HFFc6 (cell line): Measurements from ENCODE around the gene HUNK. TPM values are rescaled to one million over a fixed set of nuclear protein-coding genes. Genes with fewer than 3 reads are reported as not detected.

ENCODE experiments used
- DNase-seq: peaks from one replicate; pipeline ENCODE4 v3.0.0-alpha.2; 2018
- H3K27ac Mint-ChIP-seq: 2 replicates; pipeline ENCODE4 v1.8.0; 2020; ENCODE audit warnings: mild to moderate bottlenecking, mixed read lengths
- H3K27me3 Mint-ChIP-seq: 2 replicates; pipeline ENCODE4 v1.8.0; 2021; ENCODE audit warnings: mild to moderate bottlenecking, moderate library complexity, mixed read lengths; ENCODE audit not compliant: insufficient read depth
- H3K36me3 Mint-ChIP-seq: 2 replicates; pipeline ENCODE4 v1.8.0; 2021; ENCODE audit warnings: low read depth, mixed read lengths
- H3K4me1 Mint-ChIP-seq: 2 replicates; pipeline ENCODE4 v1.8.0; 2020; ENCODE audit warnings: low read depth, mixed read lengths
- H3K4me3 Mint-ChIP-seq: 2 replicates; pipeline ENCODE4 v1.8.0; 2020; ENCODE audit warnings: mild to moderate bottlenecking, moderate library complexity, mixed read lengths
- H3K9me3 Mint-ChIP-seq: 2 replicates; pipeline ENCODE4 v1.8.0; 2020; ENCODE audit warnings: mild to moderate bottlenecking, mixed read lengths
- CTCF ChIP-seq: fragments of 200-600 bp; sonication (generic); IDR thresholded peaks from 2 replicates; pipeline ENCODE4 v1.5.0; 2021; ENCODE audit warnings: antibody characterized with exemption, mild to moderate bottlenecking
- total RNA-seq, 6 experiments: library from RNA; stranded (reverse); fragmentation: NEBNext Ultra II Directional; extraction: Animal tissue kit (Norgen Biotek cat#: 25700); gene quantifications; 2 replicates in 1 of 6; 3 replicates in 5 of 6; pipeline ENCODE4 v1.2.3, GENCODE V29; 2021

The HUNK gene
- total RNA-seq, 6 experiments from 2014 or later = not detected

GRCh38 chr21:31938330-31939301, 65.8 kb downstream of the HUNK start:
- H3K9me3 Mint-ChIP-seq = peaks cover 82% of the 10 kb centered on the region
- H3K36me3 Mint-ChIP-seq = peaks cover 9% of the 10 kb centered on the region
- H3K4me3 Mint-ChIP-seq = no peak overlapping the region
- TF ChIP-seq CTCF = no peak
- DNase-seq = no peak
- H3K4me1 Mint-ChIP-seq = no peaks in the 10 kb centered on the region
- no peak overlapping the region for H3K27ac Mint-ChIP-seq
- peaks cover 2% of the 10 kb centered on the region; the same call in 1 of the 2 replicates for H3K27me3 Mint-ChIP-seq

GRCh38 chr21:31941694-31942093, 68.9 kb downstream of the HUNK start:
- H3K4me3 Mint-ChIP-seq = no peak overlapping the region
- H3K27me3 Mint-ChIP-seq = peaks cover 2% of the 10 kb centered on the region; the same call in 1 of the 2 replicates
- H3K36me3 Mint-ChIP-seq = peaks cover 9% of the 10 kb centered on the region
- H3K27ac Mint-ChIP-seq = no peak overlapping the region
- no peak for DNase-seq
- TF ChIP-seq CTCF = no peak
- no peaks in the 10 kb centered on the region for H3K4me1 Mint-ChIP-seq
- peaks cover 74% of the 10 kb centered on the region for H3K9me3 Mint-ChIP-seq

GRCh38 chr21:31943561-31943960, 70.7 kb downstream of the HUNK start:
- Mint-ChIP-seq H3K4me3 (no peak overlapping the region), H3K27me3 (no peaks in the 10 kb centered on the region), H3K36me3 (peaks cover 10% of the 10 kb centered on the region), H3K27ac (no peak overlapping the region), H3K9me3 (peaks cover 78% of the 10 kb centered on the region), H3K4me1 (no peaks in the 10 kb centered on the region)
- no peak for TF ChIP-seq CTCF
- no peak for DNase-seq

- H3K9me3 Mint-ChIP-seq = peaks cover 79% of the 10 kb centered on the region
- H3K27ac Mint-ChIP-seq = no peak overlapping the region
- no peak for TF ChIP-seq CTCF
- H3K27me3 Mint-ChIP-seq = no peaks in the 10 kb centered on the region
- DNase-seq = no peak
- H3K4me1 Mint-ChIP-seq = no peaks in the 10 kb centered on the region
- peaks cover 10% of the 10 kb centered on the region for H3K36me3 Mint-ChIP-seq
- no peak overlapping the region for H3K4me3 Mint-ChIP-seq
Observed at GRCh38 chr21:31945141-31945540, 72.3 kb downstream of the HUNK start.

- no peaks in the 10 kb centered on the region for H3K4me1 Mint-ChIP-seq
- H3K9me3 Mint-ChIP-seq = peaks cover 81% of the 10 kb centered on the region
- no peak overlapping the region for H3K4me3 Mint-ChIP-seq
- no peak overlapping the region for H3K27ac Mint-ChIP-seq
- no peak for DNase-seq
- no peak for TF ChIP-seq CTCF
- no peaks in the 10 kb centered on the region for H3K27me3 Mint-ChIP-seq
- H3K36me3 Mint-ChIP-seq = peaks cover 10% of the 10 kb centered on the region
Observed at GRCh38 chr21:31945546-31945945, 72.7 kb downstream of the HUNK start.
